K562 (cell line): ENCODE results near the gene EMILIN3. TPM values are rescaled to one million over a fixed set of nuclear protein-coding genes. Genes with fewer than 3 reads are reported as not detected.
A peak's percentile ranks its signal among the peaks of the same experiment; 100 is the strongest.

Source experiments
- BCLAF1 ChIP-seq, 2 experiments: fragments of 450-650 bp in 1 of 2; IDR thresholded peaks; 2 replicates each; pipeline ENCODE4 v1.6.1; 2011 to 2017; ENCODE audit warnings: low read depth in 2 of 2, antibody characterized with exemption in 1 of 2, borderline replicate concordance in 1 of 2, low read length in 1 of 2, mild to moderate bottlenecking in 1 of 2, mixed read lengths in 1 of 2; ENCODE audit not compliant: control insufficient read depth in 1 of 2
- BRCA1 ChIP-seq, 2 experiments: fragments of 450-650 bp in 1 of 2; sonication (generic) in 1 of 2; formaldehyde crosslinking in 1 of 2; IDR thresholded peaks; 2 replicates each; pipeline versions ENCODE4 v1.5.0 to v1.6.1; 2017 to 2020; ENCODE audit warnings: mild to moderate bottlenecking in 1 of 2, missing genetic modification reagents in 1 of 2
- ELF2 ChIP-seq: fragments of 250-450 bp; sonication (Bioruptor Pico); IDR thresholded peaks from 2 replicates; pipeline ENCODE4 v1.5.0; 2021; ENCODE audit warnings: mild to moderate bottlenecking
- ETV5 ChIP-seq: sonication (generic); formaldehyde crosslinking; IDR thresholded peaks from 2 replicates; pipeline ENCODE4 v1.4.0; 2020; ENCODE audit warnings: low read depth, mild to moderate bottlenecking, missing genetic modification reagents
- HNRNPUL1 ChIP-seq: fragments of 200-400 bp; formaldehyde crosslinking; IDR thresholded peaks from 2 replicates; pipeline ENCODE4 v1.6.1; 2017; ENCODE audit warnings: low read length
- KHSRP ChIP-seq: fragments of 450-650 bp; IDR thresholded peaks from 2 replicates; pipeline ENCODE4 v1.6.1; 2017
- MLLT1 ChIP-seq, 2 experiments: fragments of 450-650 bp; IDR thresholded peaks; 2 replicates each; pipeline ENCODE4 v1.6.1; 2016
- PRMT5 ChIP-seq: sonication (generic); formaldehyde crosslinking; IDR thresholded peaks from 2 replicates; pipeline ENCODE4 v1.5.0; 2020; ENCODE audit warnings: missing genetic modification reagents
- SRSF3 ChIP-seq: fragments of 200-400 bp; formaldehyde crosslinking; IDR thresholded peaks from 2 replicates; pipeline ENCODE4 v1.6.1; 2016; ENCODE audit warnings: mild to moderate bottlenecking, low read length, moderate library complexity; ENCODE audit not compliant: insufficient read depth
- SRSF9 ChIP-seq: fragments of 200-400 bp; formaldehyde crosslinking; IDR thresholded peaks from 2 replicates; pipeline ENCODE4 v1.6.1; 2017; ENCODE audit warnings: low read depth, low read length, borderline replicate concordance
- ZBTB17 ChIP-seq: fragments of 450-650 bp; formaldehyde crosslinking; IDR thresholded peaks from 2 replicates; pipeline ENCODE4 v1.4.0; 2020; ENCODE audit warnings: mild to moderate bottlenecking
- ZBTB43 ChIP-seq: sonication (generic); formaldehyde crosslinking; IDR thresholded peaks from 2 replicates; pipeline ENCODE4 v1.8.0; 2023; ENCODE audit warnings: mild to moderate bottlenecking, missing genetic modification reagents
- ZKSCAN1 ChIP-seq: fragments of 150-350 bp; IDR thresholded peaks from 2 replicates; pipeline ENCODE4 v1.6.1; 2016; ENCODE audit warnings: low read depth, low read length
- ZNF395 ChIP-seq: fragments of 200-800 bp; sonication (Bioruptor generic); IDR thresholded peaks from 2 replicates; pipeline ENCODE4 v1.6.1; 2017; ENCODE audit warnings: missing genetic modification characterization, missing compliant biosample characterization
- ZNF695 ChIP-seq: fragments of 450-650 bp; formaldehyde crosslinking; IDR thresholded peaks from 2 replicates; pipeline ENCODE4 v1.4.0; 2020; ENCODE audit warnings: mild to moderate bottlenecking, moderate library complexity
- ZSCAN32 ChIP-seq: fragments of 450-650 bp; formaldehyde crosslinking; IDR thresholded peaks from 2 replicates; pipeline ENCODE4 v1.4.0; 2020; ENCODE audit warnings: mild to moderate bottlenecking, moderate library complexity
- polyA plus RNA-seq, 8 experiments: library from polyadenylated mRNA; depleted of rRNA in 4 of 8; stranded (reverse) in 5 of 8; unstranded in 3 of 8; fragments of >200 nt; fragmentation: Nextera tagmentation in 2 of 8; fragmentation: Illumina TruSeq in 1 of 8; extraction: Ambion mirVana in 2 of 8; extraction: Trizol in 1 of 8; gene quantifications; 2 replicates each; pipeline versions ENCODE4 v1.2.1 to v1.2.3, GENCODE V29; 2011 to 2014; ENCODE audit warnings: inconsistent platforms in 1 of 8, missing spikeins in 1 of 8
- total RNA-seq, 7 experiments: library from RNA; depleted of rRNA in 6 of 7; stranded (reverse); fragments of >200 nt in 6 of 7; fragmentation: Illumina TruSeq in 2 of 7; extraction: Trizol in 2 of 7; gene quantifications; 2 replicates each; pipeline versions ENCODE4 v1.2.1 to v1.2.3, GENCODE V29; 2011 to 2021; ENCODE audit warnings: low replicate concordance in 1 of 7
- TF ChIP-seq, protein P1 (sequence below): sonication (generic); formaldehyde crosslinking; IDR thresholded peaks from 2 replicates; pipeline ENCODE4 v1.8.1; 2023; ENCODE audit warnings: missing genetic modification reagents, mild to moderate bottlenecking, borderline replicate concordance

Gene EMILIN3
- total and polyA plus RNA-seq, 9 of the 15 experiments (the other 6 are each of a cell fraction or from before 2014, with no cell fraction given), result 0.01 to 0.07 TPM; not detected in 7

GRCh38 chr20:41339957-41340326, 26.7 kb downstream of the EMILIN3 start (continued):
- TF ChIP-seq SRSF3 (no peak), ZKSCAN1 (no peak), SRSF9 (no peak), ZNF395 (CRISPR knock-in tag) (no peak), PRMT5 (no peak), BRCA1 (IDR thresholded peaks at IDR 0.05) (no peak), BRCA1 (CRISPR knock-in tag; IDR thresholded peaks at IDR 0.05) (no peak), HNRNPUL1 (no peak), BCLAF1 (IDR thresholded peaks at IDR 0.05; ENCODE audit: borderline replicate concordance in 1 of 2, control insufficient read depth in 1 of 2, low read depth in 2 of 2, low read length in 1 of 2) (no peak), ZNF695 (no peak), MLLT1 (IDR thresholded peaks at IDR 0.05) (no peak), ZBTB43 (CRISPR knock-in tag) (0 out of 2 replicates have a peak, but pooled peaks have one; percentile 52), ELF2 (CRISPR knock-in tag) (no peak), ZBTB17 (CRISPR knock-in tag) (no peak), KHSRP (no peak), ZSCAN32 (CRISPR knock-in tag) (no peak), ETV5 (CRISPR knock-in tag) (no peak)
- TF ChIP-seq, protein P1, sequence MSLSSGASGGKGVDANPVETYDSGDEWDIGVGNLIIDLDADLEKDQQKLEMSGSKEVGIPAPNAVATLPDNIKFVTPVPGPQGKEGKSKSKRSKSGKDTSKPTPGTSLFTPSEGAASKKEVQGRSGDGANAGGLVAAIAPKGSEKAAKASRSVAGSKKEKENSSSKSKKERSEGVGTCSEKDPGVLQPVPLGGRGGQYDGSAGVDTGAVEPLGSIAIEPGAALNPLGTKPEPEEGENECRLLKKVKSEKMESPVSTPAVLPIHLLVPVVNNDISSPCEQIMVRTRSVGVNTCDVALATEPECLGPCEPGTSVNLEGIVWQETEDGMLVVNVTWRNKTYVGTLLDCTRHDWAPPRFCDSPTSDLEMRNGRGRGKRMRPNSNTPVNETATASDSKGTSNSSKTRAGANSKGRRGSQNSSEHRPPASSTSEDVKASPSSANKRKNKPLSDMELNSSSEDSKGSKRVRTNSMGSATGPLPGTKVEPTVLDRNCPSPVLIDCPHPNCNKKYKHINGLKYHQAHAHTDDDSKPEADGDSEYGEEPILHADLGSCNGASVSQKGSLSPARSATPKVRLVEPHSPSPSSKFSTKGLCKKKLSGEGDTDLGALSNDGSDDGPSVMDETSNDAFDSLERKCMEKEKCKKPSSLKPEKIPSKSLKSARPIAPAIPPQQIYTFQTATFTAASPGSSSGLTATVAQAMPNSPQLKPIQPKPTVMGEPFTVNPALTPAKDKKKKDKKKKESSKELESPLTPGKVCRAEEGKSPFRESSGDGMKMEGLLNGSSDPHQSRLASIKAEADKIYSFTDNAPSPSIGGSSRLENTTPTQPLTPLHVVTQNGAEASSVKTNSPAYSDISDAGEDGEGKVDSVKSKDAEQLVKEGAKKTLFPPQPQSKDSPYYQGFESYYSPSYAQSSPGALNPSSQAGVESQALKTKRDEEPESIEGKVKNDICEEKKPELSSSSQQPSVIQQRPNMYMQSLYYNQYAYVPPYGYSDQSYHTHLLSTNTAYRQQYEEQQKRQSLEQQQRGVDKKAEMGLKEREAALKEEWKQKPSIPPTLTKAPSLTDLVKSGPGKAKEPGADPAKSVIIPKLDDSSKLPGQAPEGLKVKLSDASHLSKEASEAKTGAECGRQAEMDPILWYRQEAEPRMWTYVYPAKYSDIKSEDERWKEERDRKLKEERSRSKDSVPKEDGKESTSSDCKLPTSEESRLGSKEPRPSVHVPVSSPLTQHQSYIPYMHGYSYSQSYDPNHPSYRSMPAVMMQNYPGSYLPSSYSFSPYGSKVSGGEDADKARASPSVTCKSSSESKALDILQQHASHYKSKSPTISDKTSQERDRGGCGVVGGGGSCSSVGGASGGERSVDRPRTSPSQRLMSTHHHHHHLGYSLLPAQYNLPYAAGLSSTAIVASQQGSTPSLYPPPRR (CRISPR knock-in tag), result no peak
